ENCODE data around the gene GLIS2.
A peak's percentile ranks its signal among the peaks of the same experiment; 100 is the strongest.

Gene GLIS2

DNA sequence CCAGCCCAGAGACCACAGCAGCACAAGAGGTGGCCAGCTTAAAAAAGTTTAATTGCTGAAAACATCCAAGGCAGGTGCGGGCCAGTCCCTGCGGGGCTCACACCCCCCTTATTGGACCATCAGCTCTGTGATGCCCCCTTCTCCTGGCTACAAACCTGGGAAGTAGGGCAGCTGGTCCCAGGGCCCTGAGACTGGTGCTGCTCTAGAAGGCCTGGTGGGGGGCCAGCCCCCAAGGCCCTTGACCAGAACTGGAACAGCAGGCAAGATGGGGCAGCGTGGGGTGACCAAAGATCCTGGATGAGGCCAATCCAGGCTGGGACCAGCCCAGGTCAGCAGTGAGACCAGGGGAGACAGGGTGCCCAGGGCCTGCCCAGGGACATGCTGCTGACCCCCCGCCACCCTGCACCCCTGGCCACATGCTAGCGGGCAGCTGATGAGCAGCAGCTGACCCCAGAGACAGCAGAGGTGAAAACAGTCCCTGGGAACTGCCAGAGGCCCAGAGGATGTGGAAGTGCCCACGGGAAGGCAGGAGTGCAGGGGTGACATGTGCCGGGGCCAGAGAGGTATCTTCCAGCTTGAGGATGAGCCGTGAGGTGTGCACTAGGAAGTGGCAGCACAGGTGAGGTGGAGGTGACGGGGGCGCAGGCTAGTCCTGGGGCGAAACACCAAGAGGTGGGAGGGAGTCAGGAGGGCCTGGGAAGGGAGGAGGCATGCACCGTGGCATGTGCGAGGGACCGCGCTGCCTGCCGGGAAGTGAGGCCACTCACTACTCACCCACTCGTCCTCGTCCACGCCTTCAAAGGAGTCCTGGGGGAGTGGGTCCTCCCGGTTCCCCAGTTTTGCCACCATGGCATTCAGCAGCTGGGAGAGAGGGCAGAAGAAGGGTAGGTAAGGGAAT, 38.9 kb downstream of the GLIS2 start:
- no peak for DNase-seq

- DNase-seq, result no peak
Measured at GRCh38 chr16:4356820-4357219, 41.0 kb downstream of the GLIS2 start.

DNA sequence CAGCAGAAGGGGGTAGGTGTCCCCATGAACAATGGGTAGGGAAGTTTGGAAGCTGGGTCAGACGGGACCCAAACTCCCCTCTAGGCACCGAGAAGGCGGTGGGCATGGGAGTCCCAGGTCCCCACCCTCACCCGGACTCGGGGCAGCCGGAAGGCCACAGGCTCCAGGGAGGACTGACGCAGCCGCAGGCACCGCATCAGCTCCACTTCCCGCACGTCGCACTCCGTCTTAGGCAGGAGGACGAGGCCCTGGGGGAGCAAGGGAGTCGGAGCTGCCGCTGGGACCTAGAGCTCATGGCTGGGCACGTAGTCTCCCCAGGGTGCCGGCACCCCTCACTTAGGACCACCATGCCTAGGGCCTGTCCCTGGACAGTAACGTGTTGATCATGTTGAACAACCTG, 42.4 kb downstream of the GLIS2 start:
- DNase-seq, result no peak

GRCh38 chr16:4358831-4359561, 43.1 kb downstream of the GLIS2 start:
- DNase-seq, result peak; percentile 80 to 81

DNA sequence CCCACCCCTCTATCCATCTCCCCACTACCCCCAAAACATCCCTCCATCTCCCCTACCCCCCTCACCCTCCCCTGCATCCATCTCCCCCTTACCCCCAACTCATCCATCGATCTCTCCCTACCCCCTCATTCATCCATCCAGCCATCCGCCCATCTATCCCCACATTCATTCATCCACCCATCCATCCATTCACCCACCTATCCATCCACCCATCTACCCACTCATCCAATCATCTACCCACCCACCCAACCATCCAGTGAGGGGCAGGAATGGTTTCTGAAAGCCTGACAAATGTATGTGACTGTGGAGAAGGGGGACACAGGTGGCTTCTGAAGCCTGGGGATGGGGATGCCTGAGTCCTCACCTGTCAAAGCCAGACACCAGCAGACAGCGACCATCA, 44.0 kb downstream of the GLIS2 start:
- no peak for DNase-seq

DNA sequence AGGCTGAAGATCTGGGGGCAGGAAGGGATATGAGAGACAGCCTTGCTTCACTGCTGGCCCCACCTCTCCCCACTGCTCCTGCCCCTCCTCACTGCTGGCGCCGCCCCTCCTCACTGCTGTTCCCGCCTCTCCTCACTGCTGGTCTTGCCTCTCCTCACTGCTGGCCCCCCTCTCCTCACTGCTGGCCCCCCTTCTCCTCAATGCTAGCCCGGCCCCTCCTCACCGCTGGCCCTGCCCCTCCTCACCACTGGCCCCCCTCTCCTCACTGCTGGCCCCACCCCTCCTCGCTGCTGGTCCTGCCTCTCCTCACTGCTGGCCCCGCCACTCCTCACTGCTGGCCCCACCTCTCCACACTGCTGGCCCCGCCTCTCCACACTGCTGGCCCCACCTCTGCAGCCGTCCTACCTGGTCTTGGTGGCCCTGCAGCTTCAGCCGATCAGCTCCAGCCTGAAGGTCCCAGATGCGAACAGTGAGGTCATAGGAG, 44.7 kb downstream of the GLIS2 start:
- DNase-seq, result no peak

DNA sequence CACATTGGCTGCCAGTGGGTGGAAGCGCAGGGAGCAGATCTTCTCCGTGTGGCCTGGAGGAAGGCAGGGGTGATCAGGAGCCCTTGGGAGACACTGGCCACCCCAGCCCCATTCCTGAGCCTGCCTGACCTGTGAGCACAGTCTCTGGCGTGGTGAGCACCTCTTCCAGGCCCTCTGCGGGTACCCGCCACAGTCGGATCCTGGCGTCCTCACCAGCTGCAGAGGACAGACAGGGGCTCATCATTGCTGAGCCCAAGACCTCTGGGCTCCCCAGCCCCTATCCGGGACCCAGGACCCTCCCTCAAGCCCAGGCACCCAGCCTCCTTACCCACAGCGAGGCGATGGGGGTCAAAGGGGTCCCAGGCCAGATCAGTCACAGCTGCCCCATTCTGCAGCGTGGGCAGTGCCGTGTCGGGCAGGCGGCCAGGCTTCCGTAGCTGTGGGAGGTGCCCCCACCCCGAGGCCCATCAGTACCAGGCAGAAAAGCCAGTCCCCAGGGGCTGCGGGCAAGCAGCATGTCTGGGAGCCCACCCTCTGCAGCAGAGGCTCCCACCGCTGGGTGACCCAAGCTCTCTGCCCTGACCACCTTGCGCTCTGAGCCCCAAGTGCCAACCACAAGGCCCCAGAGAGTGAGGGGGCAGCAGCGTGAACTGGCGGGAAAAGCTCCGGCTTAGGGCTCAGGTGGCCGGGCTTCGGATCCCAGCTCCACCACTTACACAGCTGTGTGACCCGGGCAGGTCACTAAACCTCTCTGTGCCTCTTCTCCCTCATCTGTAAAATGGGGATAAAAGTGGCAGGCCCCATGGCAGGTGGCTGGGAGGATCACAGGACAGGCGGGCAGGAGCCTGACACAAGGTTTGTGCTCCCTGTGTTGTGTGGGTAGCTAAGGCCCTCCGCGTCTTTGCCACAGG, 45.4 kb downstream of the GLIS2 start:
- DNase-seq, result no peak

DNA sequence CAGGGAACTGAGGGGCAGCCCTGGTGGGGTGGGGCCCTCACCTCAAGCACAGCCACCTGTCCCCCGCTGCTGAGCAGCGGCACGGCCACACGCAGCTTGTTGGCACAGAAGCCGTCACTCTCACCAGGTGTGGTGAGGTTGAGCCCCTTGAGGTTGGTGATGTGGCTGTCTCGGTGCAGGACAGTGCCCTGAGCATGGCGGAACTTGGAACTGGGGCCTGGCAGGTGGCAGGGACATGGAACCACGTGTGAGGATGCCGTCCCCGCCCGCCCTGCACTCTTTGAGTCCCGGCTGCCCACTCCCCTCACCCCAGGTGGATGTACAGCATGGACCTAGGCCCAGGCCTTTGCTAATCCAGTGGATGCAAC, 46.1 kb downstream of the GLIS2 start:
- no peak for DNase-seq

- DNase-seq, result no peak
Measured at GRCh38 chr16:4362476-4363135, 46.7 kb downstream of the GLIS2 start.

- no peak for DNase-seq
Measured at GRCh38 chr16:4364196-4365013, 48.5 kb downstream of the GLIS2 start.

GRCh38 chr16:4365014-4365406, 49.1 kb downstream of the GLIS2 start:
- DNase-seq, result no peak

DNA sequence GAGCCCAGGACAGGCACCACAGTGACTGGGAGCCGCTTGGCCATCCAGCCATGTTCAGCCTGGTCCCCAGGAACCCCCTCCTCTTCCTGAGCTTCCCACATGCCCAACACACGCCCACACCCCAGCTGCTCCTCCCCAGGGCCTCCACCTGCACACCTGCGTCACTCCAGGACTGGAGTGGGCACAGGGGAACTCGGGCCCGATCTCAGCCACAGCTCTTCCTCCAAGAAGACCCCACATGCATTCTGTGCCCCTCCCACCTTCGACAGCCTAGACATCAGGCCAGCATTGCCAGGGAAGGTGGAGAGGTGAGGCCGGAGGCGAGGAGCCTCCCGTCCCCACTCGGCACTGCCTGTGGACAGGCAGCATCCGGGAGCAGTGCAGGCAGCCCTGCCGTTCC, 49.7 kb downstream of the GLIS2 start:
- no peak for DNase-seq

GRCh38 chr16:4366016-4366415, 50.1 kb downstream of the GLIS2 start:
- DNase-seq, result no peak

DNA sequence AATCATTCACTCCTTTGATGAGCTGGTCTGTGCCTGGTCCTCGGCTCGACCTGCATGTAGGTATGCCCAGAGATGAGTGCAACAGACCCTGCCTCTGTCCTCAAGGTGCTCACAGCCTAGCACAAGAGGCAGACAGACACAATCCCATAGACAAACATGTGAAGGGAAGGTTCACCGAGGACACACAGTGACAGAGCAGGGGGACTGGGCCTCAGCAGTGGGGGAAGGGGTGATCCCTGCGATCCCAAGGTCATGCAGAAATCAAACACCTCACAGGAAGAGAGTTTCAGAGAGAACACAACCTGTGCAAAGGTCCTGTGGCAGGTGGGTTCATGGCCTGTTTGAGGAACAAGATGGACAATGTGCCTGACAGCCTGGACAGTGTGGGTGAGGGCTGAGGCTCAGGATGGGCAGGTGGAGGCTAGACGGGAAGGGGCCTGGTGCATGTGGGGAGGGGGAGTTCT, 51.6 kb downstream of the GLIS2 start:
- no peak for DNase-seq

GRCh38 chr16:4369007-4369733, 53.3 kb downstream of the GLIS2 start:
- no peak for DNase-seq

DNA sequence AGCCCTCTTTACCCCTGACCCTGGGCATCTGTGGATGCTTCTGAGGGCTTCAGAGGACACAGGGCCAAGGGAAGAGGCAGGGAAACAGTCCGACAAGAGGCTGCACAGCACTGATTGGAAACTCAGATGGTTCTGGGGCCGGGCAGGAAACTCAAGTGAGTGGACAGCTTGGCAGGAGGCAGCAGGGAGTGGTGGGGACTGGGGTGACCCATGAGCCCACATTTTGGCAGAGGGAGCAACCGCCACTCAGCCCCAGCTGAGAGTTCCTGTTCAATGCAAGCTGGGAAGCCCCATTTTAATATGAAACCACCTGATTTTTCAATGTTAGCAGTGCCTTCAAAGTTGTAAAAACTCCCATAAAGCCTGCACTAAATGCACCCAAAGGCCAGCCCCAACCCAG, 54.3 kb downstream of the GLIS2 start:
- no peak for DNase-seq

DNA sequence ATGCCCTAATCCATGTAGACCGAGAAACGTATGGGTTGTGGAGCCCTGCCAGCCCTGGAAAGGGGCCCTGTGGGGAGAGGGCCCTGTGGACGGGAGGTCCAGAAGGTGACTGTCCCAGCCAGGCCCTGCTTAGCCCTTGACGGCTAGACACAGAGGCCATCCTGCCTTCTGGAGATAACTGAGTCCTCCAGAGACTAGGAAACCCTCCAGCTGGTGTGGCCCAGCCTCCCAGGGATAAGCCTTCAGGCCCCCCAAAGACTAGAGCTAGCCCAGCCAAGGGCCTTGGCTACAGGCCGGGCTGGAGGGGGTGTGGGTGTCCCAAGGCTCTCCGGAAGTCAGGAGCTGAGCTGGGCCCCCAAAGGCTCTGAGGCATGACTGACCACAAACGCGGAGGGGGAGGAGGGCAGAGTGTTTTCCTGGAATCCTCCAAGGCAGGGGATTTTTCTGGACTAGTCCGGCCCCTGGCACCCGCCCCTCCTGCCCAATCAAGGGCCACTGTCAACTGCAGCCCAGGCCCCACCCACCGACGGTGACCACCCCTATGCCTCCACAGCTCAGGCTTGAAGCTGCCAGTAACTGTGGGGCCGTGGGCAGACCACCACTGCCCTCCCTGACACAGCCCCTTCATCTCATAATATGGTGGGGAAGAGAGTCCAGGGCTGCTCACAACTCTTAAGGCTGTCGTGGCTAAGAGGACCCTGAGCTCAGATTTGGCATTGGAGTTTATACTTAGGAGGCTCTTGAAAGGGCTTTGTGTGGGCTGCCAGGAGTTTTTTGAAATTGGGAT, 54.9 kb downstream of the GLIS2 start:
- no peak for DNase-seq

- DNase-seq, result peak; percentile 84 to 85
Measured at GRCh38 chr16:4371357-4372000, 55.6 kb downstream of the GLIS2 start, which contains the start of gene VASN. Gene VASN (plus strand): TSS chr16:4371848. CDS start chr16:4380878, 9,030 bp downstream.

GRCh38 chr16:4372001-4372577, 56.2 kb downstream of the GLIS2 start:
- peak; percentile 43 to 52 for DNase-seq
